Glomerular visceral epithelial cell (primary cell): Measurements from ENCODE around the gene KRT73.

Source experiments
- DNase-seq: peaks from one replicate; pipeline ENCODE4 v3.0.0-alpha.2; 2016; ENCODE audit errors: extremely low spot score

KRT73 gene

DNA sequence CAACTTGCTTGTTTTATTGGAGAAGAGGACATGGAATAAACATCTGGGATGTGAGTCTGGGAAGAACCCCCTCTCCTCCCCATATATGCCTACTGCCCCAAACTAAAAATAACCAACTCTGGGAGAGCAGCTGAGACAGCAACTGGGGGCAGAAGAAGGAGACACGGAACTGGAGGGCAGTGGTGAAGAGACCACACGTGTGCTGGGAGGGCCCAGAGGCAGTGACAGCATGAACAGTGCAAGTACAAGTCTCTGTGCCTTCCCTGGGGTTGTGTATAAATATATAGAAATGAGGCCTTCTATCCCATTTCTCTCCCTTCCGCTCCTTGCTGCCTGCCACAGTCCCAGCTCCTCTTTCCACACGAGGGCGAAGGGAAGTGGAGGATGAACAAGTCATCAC is 4.0 kb upstream of the KRT73 start:
- no peak for DNase-seq

- DNase-seq: no peak
Observed at GRCh38 chr12:52618866-52619265, 507 bp upstream of the KRT73 start.

- no peak for DNase-seq
Observed at GRCh38 chr12:52617403-52617785, 965 bp downstream of the KRT73 start.

- DNase-seq: no peak
Observed at GRCh38 chr12:52616680-52617402, 1.5 kb downstream of the KRT73 start.

GRCh38 chr12:52615912-52616311 is 2.4 kb downstream of the KRT73 start:
- DNase-seq: no peak

GRCh38 chr12:52615208-52615868 is 3.0 kb downstream of the KRT73 start:
- DNase-seq: no peak

DNA sequence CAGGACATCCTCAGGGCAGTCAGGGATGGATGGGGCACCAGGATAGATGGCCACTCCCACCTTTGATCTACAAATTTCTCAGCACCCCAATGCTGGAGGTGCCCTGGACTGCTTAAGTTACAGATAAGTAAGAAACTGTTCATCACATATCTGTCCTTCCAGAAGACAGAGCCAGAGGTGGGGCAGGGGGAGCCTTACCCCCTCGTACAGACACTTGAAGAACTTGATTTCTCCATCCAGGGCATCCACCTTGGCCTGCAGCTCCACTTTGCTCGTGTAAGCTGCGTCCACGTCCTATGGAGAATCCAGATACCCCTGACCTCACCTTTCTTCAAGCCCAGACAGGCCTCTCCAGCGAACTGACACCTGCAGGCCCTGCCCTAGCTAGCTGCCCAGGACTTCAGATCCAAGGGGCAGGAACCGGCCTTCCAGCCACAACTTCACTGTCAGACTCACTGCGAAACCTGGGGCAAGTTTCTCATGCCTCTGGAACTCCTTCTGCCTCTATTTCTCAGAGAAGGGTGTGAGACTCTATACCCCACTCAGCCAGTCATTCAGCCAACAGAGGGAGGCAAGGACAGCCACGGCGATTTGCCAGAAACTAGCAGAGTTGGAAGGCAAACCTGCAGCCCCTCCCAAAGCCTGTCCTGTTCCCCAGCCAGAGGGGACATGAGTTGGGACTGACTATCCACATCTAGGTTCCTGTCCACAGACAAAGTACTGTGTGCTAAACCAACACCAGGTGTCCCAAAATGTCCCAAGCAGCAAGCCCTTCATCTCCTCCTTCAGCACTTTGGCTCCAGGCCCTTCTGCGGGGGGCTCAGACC is 3.8 kb downstream of the KRT73 start:
- no peak for DNase-seq

GRCh38 chr12:52613384-52614030 is 4.9 kb downstream of the KRT73 start:
- DNase-seq: no peak

DNA sequence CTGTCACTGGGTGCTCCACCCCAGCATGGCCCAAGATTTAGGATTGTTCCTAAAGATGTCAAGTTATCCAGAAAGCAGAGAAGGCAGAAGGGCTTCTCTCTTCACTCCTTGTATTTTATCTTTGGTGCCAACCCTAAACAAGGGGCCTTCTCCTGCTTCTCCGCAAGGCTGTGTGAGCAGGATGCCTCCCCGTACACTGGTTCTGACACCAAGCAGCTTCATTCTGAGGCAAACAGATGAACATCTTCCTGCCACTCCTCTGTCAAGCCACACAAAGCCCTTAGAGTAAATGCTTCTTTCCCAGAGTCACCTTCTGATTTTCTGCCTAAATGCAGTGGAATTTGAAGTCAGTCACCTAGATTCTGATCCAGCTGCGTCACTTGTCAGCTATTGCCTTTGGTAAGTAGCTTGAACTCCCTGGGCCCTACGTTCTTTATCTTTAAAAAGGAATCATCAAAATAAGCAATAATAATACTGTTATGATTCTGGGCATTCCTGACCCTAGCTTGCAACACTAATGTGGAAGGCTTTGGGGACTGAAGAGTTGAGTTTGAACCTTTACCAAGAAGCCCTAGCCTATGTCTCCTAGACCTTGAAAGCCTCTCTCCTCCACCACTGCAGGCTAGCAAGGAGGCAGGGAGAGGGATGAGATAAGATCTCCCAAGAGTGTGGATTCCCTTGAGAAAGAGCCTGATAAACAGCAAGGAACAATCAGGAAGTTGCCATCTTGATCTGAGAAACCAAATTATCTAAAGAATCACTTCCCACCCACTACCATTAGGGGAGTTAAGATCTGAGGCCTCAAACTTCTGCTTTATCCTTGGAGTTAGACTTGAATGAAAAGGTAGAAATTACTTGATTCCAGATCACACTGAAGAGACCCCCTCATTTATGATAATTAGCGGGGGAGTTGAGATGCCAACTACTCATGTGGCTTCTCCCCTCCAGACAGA is 5.7 kb downstream of the KRT73 start:
- DNase-seq: no peak

DNA sequence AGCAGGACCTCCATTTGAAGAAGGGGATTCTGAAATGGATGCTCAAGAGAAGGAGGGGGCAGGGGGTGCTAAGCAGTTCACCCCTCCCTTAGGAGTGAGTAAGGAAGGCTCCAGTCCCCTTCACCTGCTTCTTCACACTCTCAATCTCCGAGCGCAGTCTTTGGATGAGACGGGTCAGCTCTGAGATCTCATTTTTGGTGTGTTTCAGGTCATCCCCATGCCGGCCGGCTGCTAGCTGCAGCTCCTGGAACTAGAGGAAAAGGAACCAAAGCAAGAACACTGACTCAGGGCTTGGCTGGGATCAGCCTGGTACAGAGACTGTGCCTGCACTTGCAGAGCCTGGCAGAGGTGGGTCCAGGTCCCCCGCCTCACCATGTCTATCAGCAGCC is 7.3 kb downstream of the KRT73 start:
- no peak for DNase-seq

DNA sequence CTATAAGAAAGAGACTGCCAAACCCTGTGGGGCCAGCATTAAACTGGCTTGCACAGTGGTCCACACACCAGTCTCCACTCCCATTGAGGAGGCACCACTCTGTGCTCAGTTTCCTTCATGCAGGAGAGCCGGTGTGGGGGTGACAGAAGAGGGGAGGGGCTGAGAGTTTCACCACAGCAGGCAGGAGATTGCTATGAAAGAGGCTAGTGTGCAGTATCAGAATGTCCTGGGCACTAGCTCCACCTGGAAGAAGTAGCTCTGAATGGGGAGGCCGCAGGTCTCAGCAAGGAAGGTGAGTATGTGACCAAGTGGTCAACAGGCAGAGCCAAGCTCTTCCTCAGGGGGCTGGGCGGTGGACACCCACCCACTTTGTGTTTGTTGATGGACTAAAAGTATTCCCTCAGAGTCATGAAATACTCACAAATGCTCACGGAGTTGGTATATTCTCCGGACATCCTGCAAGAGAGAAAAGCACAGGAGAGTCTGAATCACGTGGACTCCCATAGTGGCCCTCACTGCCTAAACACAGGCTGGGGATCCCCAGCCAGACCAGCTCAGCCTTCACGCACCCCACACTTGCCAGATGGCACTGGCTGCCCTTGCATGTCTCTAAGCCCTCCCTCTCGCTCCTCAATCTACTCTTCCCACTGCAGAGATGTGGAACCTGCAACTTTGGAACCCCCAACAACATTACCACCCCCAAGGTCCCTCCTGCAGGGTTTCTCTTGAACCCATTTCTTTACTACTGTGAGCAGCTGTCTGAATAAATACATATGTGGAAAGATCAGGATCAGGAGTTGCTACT is 9.3 kb downstream of the KRT73 start:
- DNase-seq: no peak

GRCh38 chr12:52608161-52608560 is 10.2 kb downstream of the KRT73 start:
- no peak for DNase-seq

GRCh38 chr12:52607314-52607713 is 11.0 kb downstream of the KRT73 start:
- DNase-seq: no peak

- no peak for DNase-seq
Observed at GRCh38 chr12:52606581-52607218, 11.7 kb downstream of the KRT73 start.

- DNase-seq: no peak
Observed at GRCh38 chr12:52606096-52606495, 12.3 kb downstream of the KRT73 start.

DNA sequence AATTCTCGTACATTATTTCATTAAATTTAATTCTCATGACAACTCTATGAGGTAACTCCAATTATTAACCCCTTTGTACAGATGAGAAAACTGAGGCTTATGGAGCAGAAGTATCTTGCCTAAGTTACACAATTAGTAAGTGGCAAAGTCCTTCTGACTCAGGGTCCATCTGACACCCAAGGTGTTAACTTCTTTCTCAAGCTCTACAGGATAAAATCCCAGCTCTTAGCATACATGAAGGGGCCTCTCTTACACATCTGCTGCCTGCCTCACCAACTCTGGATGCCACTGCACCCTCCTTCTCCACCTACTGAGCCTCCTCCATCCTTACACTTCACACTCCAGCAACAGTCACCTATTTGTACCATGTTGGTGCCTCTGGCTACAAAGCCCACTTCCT is 12.8 kb downstream of the KRT73 start:
- DNase-seq: no peak

GRCh38 chr12:52604859-52605258 is 13.5 kb downstream of the KRT73 start:
- no peak for DNase-seq

- DNase-seq: no peak
Observed at GRCh38 chr12:52603314-52603713, 15.0 kb downstream of the KRT73 start.

- no peak for DNase-seq
Observed at GRCh38 chr12:52602552-52602951, 15.8 kb downstream of the KRT73 start.

DNA sequence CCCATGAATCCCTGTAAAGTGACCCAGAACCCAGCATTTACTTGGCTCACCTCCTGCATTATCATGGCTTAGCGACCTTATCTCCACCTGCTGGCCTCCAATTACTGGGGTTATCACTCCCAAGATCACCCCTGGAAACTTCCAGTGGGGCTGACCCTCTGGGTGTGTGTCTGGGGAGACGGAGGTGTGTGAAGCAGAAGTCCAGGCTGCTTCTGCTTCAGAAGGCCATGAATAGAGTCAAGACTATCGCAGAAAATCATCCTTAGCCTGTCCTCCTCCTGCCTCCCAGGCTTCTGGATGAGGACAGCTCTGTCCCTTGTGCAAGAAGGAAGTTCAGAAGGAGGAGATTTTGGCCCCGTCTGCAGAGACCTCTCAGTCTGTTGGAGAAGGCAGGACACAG is 16.7 kb downstream of the KRT73 start:
- no peak for DNase-seq
